IPS-11a (cell line): ENCODE data around the gene ADAM12.

Source experiments
- H3K4me3 ChIP-seq: one replicate; pipeline ENCODE4 v1.5.1; 2013; ENCODE audit warnings: low read depth, low read length, control low read depth

Gene ADAM12

DNA sequence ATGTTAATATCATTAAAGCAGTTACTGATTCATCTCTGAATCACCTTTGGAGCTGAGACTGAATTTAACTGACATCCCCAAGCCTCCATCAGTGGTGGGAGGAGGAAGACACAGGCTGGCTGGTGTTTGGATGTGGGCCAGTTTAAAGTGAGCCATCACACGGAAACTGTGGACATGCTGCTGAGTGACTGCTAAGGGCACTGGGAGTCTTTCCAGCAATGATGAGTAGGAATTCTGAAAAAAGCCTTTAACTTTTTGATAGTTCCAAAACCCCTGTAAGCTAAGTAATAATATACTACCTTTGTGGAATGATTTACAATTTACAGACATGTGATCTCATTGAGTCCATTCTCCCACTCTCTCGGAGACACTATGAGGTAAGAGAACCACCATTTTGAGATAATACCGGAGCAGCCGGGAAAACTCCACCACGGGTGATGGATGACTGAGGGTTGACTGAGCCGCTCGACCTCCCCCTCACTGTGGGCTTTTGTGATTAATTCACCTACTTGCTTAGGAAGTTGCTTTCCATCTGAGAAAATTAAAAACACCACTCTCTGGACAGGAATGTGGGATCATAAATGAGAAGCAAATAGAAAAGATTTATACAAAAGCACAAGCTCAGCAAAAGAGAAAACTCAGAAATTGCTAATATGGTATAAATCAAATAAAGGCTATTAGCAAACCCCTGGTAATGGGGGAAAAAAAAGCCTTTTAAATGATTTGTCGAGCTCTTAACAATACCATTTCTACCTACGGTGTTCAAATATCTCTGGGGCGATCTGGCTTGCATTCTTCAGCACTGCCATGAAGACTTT, 297.2 kb downstream of the ADAM12 start:
- no peak overlapping the region for H3K4me3 ChIP-seq

DNA sequence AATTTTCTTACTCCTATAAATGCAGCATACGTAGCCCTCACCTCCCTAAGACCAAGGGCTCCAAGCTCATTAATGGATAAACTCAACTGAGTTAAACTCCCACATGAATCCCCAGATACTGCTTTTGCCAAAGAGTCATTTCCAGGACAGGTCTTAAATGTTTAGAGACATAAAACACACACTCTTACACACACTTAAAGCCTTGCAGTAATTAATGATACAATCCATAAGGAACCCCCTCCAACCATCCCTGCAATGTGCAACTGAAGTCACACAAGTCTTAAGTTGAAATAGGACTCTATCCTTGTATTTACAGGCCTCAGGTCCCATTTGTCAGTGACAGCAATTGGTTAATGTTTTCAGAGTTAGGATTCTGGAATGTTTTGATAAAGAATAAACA, 297.8 kb downstream of the ADAM12 start:
- H3K4me3 ChIP-seq = no peak overlapping the region

DNA sequence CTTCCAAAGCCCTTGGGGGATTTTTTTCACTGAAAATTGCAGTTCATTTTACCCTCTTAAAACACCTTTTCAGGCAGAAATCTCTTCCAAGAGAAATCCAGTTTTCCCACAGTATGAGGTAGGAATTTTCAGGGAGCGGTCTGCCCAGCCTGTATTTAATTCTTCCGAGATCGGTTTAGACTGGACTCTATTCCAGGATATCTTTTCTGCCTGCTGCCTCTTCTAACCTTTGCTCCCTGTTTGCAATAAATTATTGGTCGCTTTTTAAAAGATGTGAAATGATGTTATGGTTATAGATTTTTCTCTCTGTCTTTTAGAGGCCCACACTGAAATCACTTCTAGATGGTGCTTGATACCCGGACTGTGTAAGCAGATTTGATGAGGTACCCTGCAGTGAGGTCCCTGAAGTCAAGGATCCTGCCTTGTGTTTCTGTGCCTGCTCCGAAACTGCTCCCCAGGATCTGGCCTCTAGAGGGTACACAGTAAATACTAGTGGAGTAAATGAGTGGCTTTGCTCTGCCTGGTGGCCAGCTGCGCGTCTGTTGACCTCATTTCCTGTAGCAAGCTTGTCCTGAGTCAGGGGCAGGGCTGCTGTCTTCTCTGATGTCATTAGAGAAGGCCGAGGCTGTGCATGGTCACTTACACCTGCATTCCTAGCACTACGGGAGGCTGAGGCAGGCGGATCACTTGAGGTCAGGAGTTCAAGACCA, 300.3 kb downstream of the ADAM12 start:
- no peak overlapping the region for H3K4me3 ChIP-seq

DNA sequence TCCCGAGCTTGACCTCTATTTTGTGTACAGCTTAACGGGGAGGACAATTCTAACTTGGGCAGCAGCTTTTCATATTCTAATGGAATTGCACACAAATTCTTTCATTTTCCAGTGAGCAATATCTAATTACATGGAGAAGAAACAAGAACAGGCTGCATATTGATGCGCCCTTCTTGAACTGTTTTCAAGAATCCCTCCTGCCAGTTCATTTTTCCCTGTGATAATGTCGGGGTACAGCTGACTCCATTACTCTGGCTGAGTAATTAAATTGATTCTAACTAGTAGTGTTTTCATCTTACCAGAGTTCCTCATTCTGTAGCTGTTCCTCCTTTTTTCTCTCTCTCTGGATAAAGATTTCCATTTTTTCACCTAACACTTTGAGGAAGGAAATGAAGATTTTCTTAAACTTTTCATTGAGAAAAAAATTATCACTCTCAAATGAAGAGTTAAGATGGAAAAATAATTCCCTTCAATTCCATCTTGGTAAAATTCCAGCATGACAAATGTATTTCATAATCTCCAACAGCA, 301.1 kb downstream of the ADAM12 start:
- no peak overlapping the region for H3K4me3 ChIP-seq

DNA sequence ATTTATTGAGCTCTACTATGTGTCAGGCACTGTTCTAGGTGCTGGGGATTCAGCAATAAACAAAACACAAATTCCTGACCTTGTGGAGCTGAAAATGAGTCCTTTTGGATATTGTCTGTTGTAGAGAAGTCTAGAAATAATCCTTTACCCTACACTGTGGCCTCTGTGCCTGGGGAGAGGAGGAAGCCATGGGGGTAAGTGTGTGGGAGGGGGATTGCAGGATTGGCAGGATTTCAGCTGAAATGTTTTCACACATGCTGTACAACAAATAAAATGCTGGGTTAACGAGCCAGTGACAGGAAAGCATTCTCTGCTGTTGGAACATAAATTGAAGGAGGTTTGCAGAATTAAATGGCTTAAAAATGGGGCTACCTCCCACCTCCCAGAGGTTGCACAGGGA, 302.5 kb downstream of the ADAM12 start:
- no peak overlapping the region for H3K4me3 ChIP-seq

DNA sequence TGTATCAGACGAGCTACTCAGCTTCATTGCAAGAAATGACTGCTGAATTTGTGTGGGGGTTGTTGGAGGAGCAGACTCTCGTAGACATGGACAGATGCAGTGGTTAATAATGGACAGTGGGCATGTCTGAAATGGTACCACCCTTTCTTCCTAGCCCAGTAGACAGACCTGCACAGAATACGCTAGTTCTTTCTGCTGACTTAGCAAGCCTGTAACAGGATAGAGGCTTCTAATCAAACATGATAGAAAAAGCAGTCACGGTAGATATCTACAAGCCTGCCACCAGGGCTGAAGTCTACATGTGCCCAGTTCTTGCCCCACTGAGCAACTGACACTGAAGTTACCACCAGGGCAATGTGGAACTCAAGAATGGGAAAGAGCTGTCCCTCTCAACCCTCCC, 303.9 kb downstream of the ADAM12 start:
- H3K4me3 ChIP-seq = no peak overlapping the region

DNA sequence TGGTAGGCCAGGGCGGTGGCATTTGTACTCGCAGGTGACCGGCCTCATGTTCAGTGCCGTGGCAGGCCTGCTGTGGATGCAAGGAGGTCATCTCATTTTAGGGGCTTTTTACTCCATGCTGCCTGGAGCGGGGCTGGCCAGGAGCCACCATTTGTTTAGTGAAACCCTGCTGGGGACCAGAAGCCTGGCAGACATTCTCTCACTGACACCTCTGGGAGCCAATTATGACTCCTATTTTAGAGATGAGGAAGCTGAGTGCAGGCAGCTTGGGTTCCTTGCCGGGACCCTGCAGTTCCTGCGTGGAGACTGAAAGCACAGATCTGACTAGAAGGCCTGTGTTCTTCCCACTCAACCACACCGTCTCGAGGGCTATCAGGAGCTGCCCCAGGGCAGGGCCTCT, 305.3 kb downstream of the ADAM12 start:
- H3K4me3 ChIP-seq = no peak overlapping the region

DNA sequence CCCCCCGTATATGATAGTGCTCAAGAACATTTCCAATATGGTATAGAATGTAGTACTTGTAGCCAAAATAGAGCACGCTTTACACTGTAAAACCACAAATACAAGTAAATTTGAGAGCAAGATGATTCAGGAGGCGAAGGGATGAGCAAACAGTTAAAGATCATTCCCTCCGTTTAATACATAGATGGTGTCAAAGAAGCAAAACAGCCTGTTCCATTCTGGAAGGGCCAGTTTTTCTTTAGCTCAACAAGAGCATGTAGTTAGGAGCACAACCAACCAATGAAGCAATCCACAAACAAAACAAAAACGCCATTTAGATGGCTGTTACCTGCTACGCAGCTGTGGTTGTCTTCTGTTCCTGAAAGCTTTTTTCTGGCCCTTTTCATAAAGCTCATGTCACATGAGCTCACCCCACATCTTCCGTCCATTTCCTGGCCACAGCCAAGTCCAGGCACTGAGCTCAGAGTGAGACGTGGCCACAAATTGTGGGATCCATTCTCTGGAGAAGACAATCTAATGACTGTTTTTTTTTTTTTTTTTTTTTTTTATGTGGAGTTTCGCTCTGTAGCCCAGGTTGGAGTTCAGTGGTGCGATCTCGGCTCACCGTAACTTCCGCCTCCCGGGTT, 306.3 kb downstream of the ADAM12 start:
- H3K4me3 ChIP-seq = no peak overlapping the region

DNA sequence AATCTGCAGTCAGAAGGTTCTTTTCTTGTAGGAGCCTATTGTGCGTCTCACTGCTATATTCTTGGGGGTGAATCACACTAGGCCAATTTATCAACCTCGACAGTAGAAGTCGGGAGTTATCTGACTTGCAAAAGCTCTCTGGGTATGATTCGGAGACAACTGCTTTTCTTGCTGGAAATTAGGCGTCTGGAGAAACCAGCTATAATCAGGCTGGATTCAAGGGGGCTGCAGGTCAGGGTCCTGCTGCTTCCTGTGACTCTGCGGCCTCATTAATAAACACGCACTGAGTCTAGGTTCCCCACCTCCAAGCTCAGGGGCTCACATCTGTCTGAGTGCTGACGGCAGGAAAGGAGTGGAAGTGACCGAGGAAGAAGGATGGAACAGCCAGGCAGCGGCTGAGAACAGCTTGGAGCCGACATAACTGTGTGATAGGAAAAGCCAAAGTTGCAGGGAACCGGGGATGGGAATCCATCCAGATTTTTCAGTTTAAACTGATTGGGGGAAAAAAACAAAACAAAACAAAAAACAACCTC, 307.3 kb downstream of the ADAM12 start:
- H3K4me3 ChIP-seq = no peak overlapping the region

DNA sequence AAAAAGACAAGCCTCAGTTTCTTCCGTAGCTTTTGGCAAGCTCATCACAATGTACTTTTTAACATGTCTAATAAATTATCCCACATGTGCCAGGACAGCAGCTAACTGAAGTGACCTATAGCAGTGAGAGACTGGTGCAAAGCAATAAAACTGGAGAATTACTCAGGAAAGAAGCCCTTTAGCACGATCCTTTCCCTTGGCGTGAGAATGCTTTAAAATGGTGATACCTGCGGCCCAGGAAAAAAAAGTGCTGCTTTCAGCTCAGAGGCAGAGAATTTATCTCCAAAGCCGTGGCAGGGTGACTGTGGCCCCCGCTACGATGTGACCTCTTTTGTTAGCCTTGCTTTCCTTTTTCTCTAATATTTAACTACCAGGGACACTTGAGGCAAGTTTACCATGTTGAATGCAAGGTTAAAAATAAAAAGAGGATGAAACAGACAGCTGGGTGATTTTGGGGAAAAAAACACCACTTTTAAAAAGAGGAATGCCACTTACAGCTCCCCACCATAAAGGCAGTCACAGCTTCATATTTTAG, 307.9 kb downstream of the ADAM12 start:
- no peak overlapping the region for H3K4me3 ChIP-seq

DNA sequence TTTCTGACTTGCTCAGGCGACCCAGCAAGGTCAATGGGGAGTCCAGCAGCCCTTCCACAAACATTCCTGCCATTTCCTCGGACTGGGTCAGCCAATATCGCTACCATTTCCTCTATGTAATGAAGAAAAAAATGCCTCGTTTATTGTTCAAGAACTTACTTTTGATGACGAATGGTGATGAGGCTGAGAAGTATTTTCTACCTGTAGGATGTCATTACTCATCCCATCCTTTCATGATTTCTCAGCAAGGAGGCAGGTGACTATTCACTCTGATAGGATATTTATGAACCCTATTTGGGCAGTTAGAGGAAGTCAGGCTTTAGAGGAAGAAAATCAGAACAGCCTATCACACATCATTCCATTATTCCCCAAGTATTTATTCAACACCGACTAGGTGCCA, 313.3 kb downstream of the ADAM12 start:
- H3K4me3 ChIP-seq = no peak overlapping the region

DNA sequence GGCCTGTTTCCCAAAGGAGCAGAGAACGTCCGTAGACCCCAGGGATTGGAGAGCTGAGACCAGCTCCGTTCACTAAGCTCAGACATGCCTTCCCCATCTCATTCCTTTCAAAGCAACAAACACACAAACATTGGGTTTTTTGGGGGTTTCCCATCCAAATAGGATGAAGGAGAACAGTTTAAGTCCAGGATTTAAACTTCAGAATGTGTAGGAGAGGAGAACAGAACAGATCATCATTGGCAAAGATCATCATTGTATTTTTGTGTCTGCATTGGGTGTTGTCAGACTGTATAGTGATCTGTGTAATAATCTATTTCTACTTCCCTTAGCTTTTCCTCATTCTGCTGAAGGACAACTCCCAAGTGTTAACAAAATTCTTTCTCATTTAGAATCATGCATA, 314.0 kb downstream of the ADAM12 start:
- no peak overlapping the region for H3K4me3 ChIP-seq

DNA sequence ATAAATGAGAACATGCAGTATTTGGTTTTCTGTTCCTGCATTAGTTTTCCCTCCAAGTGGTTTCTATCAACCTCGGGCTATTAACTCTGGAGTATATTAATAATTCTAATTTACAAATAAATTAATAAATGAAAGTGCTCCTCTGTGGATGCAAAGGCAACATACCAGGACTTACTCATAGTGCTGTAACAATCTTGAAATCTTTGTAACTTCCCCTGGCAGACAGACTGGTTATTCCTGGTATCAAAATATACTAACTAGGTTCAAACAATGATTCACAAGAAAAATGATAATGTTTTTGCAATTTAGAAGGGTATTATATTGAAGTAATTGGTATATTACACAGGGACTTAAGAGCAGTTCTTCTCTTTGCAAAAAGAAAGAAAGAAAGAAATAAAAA, 314.7 kb downstream of the ADAM12 start:
- no peak overlapping the region for H3K4me3 ChIP-seq

DNA sequence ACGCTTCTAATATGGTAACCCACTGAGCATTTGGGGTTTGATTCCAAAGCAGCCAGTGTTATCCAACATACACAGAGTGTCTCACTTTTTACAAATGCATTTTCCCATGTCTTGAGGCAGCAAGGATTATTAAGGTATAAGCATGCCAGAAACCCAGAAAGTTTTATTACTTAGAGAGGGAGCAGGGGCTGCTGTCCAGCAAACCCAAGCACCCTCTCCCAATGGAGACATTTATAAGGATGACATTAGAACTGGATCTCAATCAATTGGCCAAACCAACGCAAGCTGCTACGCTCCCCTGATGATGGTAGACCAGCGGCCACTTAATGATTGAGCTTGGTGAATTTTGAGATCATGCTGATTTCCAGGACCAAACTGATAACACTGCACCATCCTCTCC, 315.7 kb downstream of the ADAM12 start:
- no peak overlapping the region for H3K4me3 ChIP-seq

DNA sequence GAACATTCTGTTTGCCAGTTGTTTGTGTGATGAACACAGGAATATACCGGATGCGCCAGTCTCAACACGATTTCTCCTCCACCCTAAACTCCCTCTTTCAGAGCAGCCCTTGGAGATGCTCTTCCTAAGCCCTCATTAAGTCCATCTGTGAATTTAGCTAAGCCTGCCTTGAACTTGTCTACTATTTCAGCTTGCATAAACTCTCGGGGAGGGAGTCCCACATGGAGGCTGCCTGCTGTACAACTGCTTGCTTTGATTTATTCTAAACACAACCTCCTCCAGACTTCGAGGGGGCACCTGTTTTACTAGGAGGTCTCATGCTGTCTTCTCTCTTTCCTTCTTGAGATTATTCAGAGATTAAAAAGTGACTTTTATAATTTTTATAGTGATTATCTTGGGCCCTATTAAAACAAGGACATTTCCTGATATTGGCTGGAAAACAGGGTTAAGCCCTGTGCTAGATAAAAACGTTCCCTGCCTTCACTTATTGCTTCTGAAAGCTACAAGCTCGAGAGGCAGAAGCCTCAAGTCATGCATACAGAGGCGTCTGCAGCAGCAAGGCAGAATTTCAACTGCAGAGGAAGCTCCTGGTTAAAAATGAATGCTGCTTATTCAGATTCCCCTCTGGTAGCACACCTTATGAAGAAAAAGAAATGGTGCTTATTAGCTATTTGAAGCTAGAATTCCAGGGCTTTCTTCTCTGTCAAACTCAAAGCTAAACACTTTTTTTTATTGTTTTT, 317.6 kb downstream of the ADAM12 start:
- H3K4me3 ChIP-seq = no peak overlapping the region

DNA sequence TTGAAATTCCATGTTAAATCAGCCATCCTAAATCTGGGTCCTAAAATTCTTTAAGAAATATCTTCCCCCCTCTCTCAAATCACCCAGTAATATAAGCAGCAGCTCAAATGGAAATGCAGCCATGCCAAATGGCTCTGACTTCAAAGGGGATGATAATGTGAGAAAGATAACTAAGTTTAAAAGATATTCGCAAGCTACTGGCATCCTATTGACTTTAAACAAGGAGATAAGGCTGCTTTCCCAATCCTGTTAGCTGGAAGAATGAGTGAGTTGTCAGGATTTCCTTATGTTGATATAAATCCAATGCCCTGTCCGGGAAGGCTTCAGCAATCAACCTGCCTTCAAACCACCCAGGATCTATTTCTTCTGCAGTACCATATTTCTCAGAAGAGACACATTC, 320.0 kb downstream of the ADAM12 start:
- H3K4me3 ChIP-seq = no peak overlapping the region

DNA sequence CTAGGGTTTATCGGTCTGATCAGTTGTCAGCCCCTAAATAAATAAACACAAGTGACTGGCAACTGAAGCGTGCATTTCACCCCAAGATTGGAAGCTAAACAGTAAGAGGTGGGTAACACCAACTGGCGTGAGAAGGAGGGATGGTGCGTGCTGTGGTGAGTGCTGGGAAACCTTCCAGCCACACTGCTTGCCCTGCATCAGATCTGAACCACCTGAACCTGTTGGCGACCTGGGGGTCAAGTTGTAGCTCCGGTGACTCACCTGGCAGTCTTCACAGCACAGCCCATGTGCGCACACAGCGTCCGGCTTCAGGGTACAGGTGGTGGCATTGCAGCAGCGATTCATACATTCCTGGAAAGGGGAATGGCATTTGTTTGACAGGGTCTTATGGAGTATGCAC, 321.8 kb downstream of the ADAM12 start:
- no peak overlapping the region for H3K4me3 ChIP-seq

DNA sequence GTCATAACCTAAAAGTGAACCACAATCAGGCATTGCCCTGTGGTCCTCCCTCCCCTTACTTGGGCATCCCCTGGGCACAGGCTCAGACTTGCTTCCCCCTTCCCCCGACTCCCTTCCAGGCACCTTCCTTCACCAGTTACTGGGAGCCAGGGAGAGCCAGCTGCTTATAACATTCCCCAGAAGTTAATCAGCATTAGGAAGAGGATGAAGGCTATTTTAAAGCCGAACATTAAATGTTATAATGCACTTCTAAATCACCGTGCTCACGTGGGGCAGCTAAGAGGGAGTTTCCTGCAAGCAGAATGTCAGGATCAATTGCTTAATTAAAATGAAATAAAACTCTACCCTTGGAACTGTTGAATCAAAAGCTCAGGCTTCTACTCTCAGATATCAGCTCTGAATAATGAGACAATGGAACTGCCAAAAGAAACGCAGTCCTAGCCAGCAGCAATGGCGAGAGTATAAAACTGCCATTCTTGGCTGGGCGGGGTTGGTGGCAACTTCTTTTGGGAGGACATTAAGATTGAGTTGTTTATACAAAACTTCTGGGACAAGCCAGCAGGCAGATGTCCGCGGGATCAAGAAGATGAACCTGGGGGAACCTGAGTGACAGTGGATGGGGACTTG, 322.4 kb downstream of the ADAM12 start:
- no peak overlapping the region for H3K4me3 ChIP-seq

DNA sequence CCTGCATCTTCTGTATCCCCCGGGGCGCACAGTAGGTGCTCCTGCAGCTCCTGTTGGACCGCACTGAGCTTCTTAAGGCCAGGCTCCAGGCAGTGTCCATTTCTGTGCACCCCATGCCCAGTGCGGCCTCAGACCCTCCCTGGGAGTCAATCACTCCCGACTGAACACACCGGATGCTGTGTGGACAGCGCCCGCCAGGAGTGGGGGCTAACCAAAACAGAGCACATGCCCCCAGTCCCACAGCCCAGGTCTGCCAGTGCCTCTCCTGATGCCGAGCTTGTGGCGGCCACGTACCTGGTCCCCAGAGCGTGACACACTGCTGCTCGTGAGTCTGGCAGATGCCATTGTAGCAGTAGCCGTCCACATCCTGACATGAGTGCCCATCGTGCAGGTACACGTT, 323.8 kb downstream of the ADAM12 start:
- H3K4me3 ChIP-seq = no peak overlapping the region

DNA sequence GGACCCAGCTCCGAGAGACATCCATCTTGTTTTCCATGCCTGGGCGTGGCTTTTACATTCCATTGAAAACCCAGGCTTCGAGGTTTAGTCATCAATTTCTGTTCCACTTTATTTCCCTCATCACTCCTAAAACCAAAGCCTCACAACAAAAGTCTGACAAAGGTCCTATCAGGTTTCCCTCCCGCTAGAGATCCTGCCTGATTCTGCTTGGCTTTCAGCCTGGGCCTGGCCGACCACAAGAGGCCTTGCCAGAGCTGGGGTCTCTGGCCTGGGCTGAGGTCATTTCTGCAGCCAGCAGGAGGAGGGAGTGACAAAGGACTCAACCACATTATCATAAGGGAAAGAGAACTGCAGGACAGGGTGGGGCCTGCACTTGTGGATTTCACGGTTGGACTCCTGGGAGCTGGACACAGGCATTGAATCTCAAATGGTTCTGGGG, 324.9 kb downstream of the ADAM12 start:
- H3K4me3 ChIP-seq = no peak overlapping the region
